GM12874 (cell line): ENCODE measurements around the gene DHX35.

Experiments used
- CTCF ChIP-seq: IDR thresholded peaks from 2 replicates; pipeline ENCODE4 v1.5.1; 2011; ENCODE audit warnings: low read depth, mild to moderate bottlenecking, control low read depth, low read length, moderate library complexity; ENCODE audit not compliant: insufficient read depth

Gene DHX35

GRCh38 chr20:38957235-38957876, 4.8 kb upstream of the DHX35 start:
- TF ChIP-seq CTCF, result no peak

- no peak for TF ChIP-seq CTCF
Measured at GRCh38 chr20:38957915-38958485, 4.1 kb upstream of the DHX35 start.

- TF ChIP-seq CTCF, result no peak
Measured at GRCh38 chr20:38961530-38962043, 557 bp upstream of the DHX35 start.

- no peak for TF ChIP-seq CTCF
Measured at GRCh38 chr20:38962928-38963401, 821 bp downstream of the DHX35 start.

GRCh38 chr20:38963745-38964144, 1.6 kb downstream of the DHX35 start:
- TF ChIP-seq CTCF, result no peak

- TF ChIP-seq CTCF, result no peak
Measured at GRCh38 chr20:38965264-38965663, 3.1 kb downstream of the DHX35 start.

- TF ChIP-seq CTCF, result no peak
Measured at GRCh38 chr20:38968090-38968489, 5.9 kb downstream of the DHX35 start.
